ENCODE measurements around the gene ARFIP2.

ARFIP2 gene

DNA sequence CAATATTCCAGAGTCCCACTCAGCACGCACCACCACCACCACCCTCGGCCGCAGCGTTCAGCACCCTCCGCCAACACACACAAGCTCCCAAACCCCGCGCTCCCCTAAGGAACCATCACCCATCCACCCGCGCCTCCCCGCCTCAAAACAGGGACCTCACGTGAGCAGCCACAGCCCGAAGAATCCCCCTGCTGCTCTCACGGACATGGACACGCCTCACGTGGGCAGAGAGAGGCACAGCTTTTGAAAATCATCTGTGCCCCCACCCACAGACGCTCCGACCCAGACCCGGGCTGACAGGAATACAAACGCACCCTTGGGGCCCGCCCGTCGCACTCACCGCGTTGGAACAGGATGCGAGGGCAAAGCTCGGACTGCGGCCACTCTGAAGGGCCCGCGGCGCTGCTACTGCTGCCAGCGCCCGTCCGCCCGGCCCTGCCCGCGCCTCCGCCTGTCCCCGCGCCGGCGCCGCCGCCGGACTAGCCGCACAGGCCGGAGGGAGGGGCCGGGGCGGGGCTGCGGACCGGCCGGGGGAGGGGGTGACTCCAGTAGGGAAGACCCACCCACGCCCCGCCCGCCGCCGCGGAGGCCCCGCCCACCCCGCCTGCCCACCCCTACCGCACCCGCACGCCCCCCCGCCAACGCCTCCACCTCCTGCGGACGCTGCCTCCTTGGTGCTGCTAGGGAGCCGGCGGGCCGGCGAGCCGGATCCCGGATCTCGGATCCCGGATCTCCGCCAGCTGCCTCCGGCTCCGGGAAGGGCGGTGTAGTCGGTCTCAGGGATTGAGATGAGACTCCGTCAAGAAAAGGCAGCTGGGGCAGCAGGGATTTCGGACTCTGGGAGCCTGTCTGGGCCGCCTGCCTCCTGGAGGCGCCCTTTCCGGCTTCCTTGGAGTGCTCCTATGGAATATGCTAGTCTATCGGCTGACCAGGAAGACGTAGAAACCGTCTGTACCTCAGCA is 7.4 kb downstream of the ARFIP2 start, which contains the start of gene TRIM3:
TRIM3 (minus strand) TSS at position 491 of the 962 bp plus-strand sequence. CDS start 8,246 bp downstream, outside the sequence.
- peak; percentile 35 for DNase-seq (ENCODE audit: low read depth)
- H3K4me3 ChIP-seq (ENCODE audit: low read length): peak within 1 kb of the TSS; percentile 81
- TF ChIP-seq, protein P1, sequence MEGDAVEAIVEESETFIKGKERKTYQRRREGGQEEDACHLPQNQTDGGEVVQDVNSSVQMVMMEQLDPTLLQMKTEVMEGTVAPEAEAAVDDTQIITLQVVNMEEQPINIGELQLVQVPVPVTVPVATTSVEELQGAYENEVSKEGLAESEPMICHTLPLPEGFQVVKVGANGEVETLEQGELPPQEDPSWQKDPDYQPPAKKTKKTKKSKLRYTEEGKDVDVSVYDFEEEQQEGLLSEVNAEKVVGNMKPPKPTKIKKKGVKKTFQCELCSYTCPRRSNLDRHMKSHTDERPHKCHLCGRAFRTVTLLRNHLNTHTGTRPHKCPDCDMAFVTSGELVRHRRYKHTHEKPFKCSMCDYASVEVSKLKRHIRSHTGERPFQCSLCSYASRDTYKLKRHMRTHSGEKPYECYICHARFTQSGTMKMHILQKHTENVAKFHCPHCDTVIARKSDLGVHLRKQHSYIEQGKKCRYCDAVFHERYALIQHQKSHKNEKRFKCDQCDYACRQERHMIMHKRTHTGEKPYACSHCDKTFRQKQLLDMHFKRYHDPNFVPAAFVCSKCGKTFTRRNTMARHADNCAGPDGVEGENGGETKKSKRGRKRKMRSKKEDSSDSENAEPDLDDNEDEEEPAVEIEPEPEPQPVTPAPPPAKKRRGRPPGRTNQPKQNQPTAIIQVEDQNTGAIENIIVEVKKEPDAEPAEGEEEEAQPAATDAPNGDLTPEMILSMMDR (conservative IDR thresholded peaks at IDR 0.05; ENCODE audit: low read depth, low read length): peak; percentile 47

DNA sequence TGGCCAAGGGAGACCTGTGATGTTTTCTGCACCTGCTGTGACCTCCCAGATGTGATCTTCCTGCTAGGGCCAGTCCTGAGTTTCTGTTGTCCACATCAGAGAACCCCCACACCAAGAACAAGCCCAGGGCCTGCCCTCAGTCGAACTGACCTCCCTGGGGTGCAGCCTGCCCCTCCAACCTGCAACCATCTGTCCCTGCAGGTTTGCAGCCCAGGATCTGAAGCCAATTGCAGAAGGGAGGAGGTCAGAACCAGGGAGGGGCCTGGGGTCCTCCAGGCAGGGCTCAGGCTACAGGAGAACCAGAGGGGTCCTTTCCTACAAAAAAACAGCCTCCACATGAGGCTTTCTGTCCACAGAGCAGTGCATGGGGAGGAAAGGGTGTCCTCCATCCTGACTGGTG is 8.2 kb downstream of the ARFIP2 start:
- peak overlapping the region; percentile 81 for H3K4me3 ChIP-seq (ENCODE audit: low read length)
- no peak for DNase-seq (ENCODE audit: low read depth)
- TF ChIP-seq, protein P1 (conservative IDR thresholded peaks at IDR 0.05; ENCODE audit: low read depth, low read length): no peak

DNA sequence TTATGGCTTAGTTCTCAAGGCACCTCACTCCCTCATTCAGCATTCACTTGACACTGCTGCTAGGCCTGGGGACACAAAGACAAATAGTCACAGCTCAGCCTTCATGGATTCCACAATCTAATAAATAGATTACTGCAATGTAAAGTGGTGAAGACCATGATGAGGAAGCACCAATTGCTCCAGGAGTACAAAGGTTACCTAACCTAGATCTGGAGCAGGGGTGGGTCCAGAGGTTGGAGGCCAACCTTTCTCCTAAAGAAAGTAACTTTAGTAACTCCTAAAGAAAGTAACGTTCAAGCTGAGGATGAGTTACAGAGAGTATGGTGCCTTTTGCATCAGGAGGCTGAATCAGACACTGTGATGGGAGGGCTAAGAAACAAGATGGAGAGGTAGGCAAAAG is 11.5 kb downstream of the ARFIP2 start:
- DNase-seq (ENCODE audit: low read depth): no peak

GRCh38 chr11:6468712-6469495 is 12.2 kb downstream of the ARFIP2 start:
- peak; percentile 86 for DNase-seq (ENCODE audit: low read depth)
- TF ChIP-seq, protein P1 (conservative IDR thresholded peaks at IDR 0.05; ENCODE audit: low read depth, low read length): no peak
- no peak overlapping the region for H3K4me3 ChIP-seq (ENCODE audit: low read length)

More for the DNA sequence above, 11.5 kb downstream of the ARFIP2 start:
- no peak overlapping the region for H3K4me3 ChIP-seq (ENCODE audit: low read length)
- TF ChIP-seq, protein P1 (conservative IDR thresholded peaks at IDR 0.05; ENCODE audit: low read depth, low read length): no peak

DNA sequence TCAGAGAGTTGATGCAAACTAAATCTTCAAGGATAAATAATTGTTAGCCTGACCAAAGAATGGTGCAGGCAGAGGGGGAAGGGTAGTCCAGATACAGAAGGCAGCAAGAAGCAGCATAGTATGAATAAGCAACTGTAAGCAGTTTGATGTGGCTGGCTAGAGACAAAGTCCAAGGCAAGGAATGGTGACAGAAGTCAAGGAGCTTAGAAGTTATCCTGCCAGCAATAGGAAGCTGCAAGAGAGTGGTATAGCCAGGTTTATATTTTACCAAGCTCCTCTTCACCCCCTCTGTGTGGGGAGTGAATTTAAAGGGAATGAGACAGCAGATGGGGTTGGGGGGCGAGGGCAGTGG is 22.1 kb downstream of the ARFIP2 start:
- H3K4me3 ChIP-seq (ENCODE audit: low read length): no peak overlapping the region
- no peak for DNase-seq (ENCODE audit: low read depth)
- TF ChIP-seq, protein P1 (conservative IDR thresholded peaks at IDR 0.05; ENCODE audit: low read depth, low read length): no peak

DNA sequence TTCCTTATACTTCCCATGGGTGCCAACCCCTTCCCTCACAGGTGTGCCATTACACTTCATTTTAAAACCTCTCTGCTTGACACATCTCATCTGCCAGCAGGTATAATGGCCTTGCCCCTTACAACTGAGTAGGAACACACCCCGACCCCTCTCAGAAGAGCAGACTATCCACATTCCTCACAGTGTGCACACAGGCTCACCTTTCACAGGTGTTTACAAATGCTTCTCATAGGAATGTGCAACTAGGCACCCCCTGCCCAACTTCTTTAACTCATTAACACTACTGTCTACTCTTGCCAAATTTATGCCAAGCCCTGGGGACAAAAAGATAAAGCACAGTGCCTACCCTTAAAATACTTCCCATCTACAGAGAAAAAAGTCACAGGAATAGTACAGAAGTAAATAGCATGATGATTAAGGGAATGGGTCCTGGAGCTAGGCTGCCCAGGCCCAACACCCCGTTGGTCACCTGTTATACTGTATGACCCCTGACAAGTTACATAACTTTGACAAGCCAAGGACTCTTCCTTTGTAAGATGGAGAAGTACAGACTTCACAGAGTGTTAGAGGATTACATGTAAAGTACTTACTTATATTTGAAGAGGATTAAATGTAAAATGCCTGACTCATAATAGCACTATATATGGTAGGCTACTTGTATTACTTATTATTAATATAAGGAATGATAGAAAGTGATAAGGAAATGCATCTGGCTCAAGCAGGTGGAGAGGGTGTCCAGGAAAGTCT is 22.6 kb downstream of the ARFIP2 start:
- H3K4me3 ChIP-seq (ENCODE audit: low read length): no peak overlapping the region
- TF ChIP-seq, protein P1 (conservative IDR thresholded peaks at IDR 0.05; ENCODE audit: low read depth, low read length): no peak
- no peak for DNase-seq (ENCODE audit: low read depth)
